Measurements from ENCODE around the gene HIRIP3. TPM values are rescaled to one million over a fixed set of nuclear protein-coding genes. Genes with fewer than 3 reads are reported as not detected.

HIRIP3 gene
- total and polyA plus RNA-seq, 2 of the 13 experiments (the other 11 are each of a cell fraction or from before 2014, with no cell fraction given), result 12.6 to 17.2 TPM

- TF ChIP-seq TAF1 (CRISPR knock-in tag; IDR thresholded peaks at IDR 0.05) (peak; percentile 83), ZNF30 (CRISPR knock-in tag; IDR thresholded peaks at IDR 0.05) (no peak), ZFP36L2 (CRISPR knock-in tag; IDR thresholded peaks at IDR 0.05) (no peak; the same call in 1 of the 2 replicates), BORCS8-MEF2B (CRISPR knock-in tag; IDR thresholded peaks at IDR 0.05) (peak; percentile 91), ISL2 (CRISPR knock-in tag; IDR thresholded peaks at IDR 0.05) (peak; percentile 88), SP4 (CRISPR knock-in tag; IDR thresholded peaks at IDR 0.05) (peak; percentile 97), ZFAT (CRISPR knock-in tag; conservative IDR thresholded peaks at IDR 0.05) (no peak), ZNF737 (CRISPR knock-in tag; IDR thresholded peaks at IDR 0.05; ENCODE audit: borderline replicate concordance) (no peak), NFKBIZ (CRISPR knock-in tag; IDR thresholded peaks at IDR 0.05) (0 out of 2 replicates have a peak, but pooled peaks have one; percentile 4), CEBPB (IDR thresholded peaks at IDR 0.05; ENCODE audit: borderline replicate concordance, low read depth, low read length) (no peak), ZNF234 (CRISPR knock-in tag; conservative IDR thresholded peaks at IDR 0.05) (no peak), ZNF160 (CRISPR knock-in tag; IDR thresholded peaks at IDR 0.05) (peak; percentile 88; the same call in 1 of the 2 replicates), ZBTB20 (CRISPR knock-in tag; IDR thresholded peaks at IDR 0.05; ENCODE audit: borderline replicate concordance, low read depth) (peak; percentile 73), ARID4A (CRISPR knock-in tag; IDR thresholded peaks at IDR 0.05; ENCODE audit: borderline replicate concordance) (peak; percentile 94), TBX2 (CRISPR knock-in tag; IDR thresholded peaks at IDR 0.05; ENCODE audit: borderline replicate concordance) (peak; percentile 84), CHD2 (IDR thresholded peaks at IDR 0.05; ENCODE audit: low read depth, low read length) (0 out of 2 replicates have a peak, but pooled peaks have one; percentile 6), POLR2AphosphoS2 (IDR thresholded peaks at IDR 0.05; ENCODE audit: low read depth, low read length) (0 out of 2 replicates have a peak, but pooled peaks have one; percentile 42), ZNF780A (CRISPR knock-in tag; IDR thresholded peaks at IDR 0.05) (peak; percentile 90), JUNB (CRISPR knock-in tag; IDR thresholded peaks at IDR 0.05; ENCODE audit: borderline replicate concordance) (0 out of 2 replicates have a peak, but pooled peaks have one; percentile 9), ZNF513 (CRISPR knock-in tag; conservative IDR thresholded peaks at IDR 0.05) (peak; percentile 62; the same call in 1 of the 2 replicates), TFDP1 (CRISPR knock-in tag; IDR thresholded peaks at IDR 0.05; ENCODE audit: borderline replicate concordance) (peak; percentile 99)
Observed at GRCh38 chr16:29973384-29974246, 21.8 kb downstream of the HIRIP3 start, which contains the start of gene TAOK2 (continued).

All from HepG2 (cell line).